GM21423 (cell line): ENCODE results near the gene TMEM181.
"Not testable (repeated sequence)": the region's sequence is repeated elsewhere in the genome, so short reads cannot be mapped to it uniquely, and the experiment has no call there.

Experiments used
- ATAC-seq: cut with Tn5 transposase; IDR thresholded peaks from one replicate; pipeline ENCODE4 v1.9.1; 2021; ENCODE audit warnings: mild to moderate bottlenecking, moderate library complexity; ENCODE audit not compliant: unreplicated experiment

Gene TMEM181

DNA sequence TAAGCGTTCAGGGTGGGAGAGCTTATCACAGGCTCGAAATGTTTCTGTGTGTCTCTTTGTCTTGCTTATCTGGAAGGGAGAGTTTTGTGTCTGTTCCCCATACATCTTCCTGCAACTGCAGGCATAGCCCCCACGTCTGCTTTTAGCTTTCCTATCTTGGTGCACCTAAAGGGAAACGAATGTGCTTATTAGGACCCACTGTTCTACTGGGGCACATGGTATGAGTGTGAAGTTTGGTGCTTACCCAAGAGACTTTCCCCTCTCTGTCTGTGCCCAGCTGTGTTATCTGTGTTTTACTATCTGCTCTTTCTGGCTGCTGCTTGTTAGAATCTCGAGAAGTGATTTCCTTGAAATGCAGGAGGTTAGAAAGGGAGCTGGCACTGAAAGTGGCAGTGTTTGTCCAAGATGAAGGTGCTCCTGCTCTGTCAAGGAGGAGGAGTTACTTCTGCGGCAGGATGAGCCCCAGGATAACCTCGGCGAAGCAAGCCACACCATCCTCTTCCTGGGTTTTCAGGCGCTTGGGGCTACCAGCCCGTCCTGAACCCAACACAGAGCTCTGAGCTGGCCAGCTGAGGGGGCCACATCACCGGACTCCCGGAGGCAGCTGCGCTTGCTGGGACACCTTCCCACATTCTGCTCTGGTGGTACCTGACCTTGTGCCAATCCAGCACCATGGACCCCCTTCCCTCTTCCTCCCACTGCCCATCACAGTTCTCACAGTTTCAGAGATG is 61.2 kb downstream of the TMEM181 start:
- no peak for ATAC-seq

- no peak for ATAC-seq
These were observed 62.0 kb downstream of the TMEM181 start for GRCh38 chr6:158621694-158622544.

DNA sequence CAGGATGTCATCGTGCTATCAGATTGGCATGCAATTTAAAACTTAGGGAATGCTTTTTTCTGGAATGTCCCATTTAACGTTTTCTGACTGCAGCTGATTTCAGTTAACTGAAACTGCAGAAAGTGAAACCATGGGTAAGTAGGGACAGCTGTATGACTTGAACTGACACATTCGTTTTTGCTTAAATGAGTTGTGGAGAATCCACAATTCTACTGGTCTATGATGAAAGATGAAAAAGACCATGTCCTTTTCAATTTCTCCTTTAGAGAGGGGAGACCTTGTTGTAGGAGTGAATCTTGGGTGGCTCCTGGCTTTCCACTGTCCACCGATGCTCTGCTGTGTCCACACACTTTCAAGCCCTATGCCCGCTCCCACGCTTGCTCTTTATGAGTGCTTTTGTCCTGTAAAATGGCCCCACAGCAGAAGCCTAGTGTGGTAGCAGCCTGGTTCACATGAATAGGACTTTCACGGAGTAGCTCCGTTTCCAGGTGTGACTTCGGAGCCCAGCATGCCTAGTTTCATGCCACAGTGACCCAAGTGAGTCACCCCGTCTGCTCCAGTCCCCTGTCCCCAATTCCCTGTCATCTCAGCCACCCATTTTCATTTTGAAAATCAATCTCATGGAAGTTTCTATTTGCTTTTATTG is 62.8 kb downstream of the TMEM181 start:
- ATAC-seq = no peak

DNA sequence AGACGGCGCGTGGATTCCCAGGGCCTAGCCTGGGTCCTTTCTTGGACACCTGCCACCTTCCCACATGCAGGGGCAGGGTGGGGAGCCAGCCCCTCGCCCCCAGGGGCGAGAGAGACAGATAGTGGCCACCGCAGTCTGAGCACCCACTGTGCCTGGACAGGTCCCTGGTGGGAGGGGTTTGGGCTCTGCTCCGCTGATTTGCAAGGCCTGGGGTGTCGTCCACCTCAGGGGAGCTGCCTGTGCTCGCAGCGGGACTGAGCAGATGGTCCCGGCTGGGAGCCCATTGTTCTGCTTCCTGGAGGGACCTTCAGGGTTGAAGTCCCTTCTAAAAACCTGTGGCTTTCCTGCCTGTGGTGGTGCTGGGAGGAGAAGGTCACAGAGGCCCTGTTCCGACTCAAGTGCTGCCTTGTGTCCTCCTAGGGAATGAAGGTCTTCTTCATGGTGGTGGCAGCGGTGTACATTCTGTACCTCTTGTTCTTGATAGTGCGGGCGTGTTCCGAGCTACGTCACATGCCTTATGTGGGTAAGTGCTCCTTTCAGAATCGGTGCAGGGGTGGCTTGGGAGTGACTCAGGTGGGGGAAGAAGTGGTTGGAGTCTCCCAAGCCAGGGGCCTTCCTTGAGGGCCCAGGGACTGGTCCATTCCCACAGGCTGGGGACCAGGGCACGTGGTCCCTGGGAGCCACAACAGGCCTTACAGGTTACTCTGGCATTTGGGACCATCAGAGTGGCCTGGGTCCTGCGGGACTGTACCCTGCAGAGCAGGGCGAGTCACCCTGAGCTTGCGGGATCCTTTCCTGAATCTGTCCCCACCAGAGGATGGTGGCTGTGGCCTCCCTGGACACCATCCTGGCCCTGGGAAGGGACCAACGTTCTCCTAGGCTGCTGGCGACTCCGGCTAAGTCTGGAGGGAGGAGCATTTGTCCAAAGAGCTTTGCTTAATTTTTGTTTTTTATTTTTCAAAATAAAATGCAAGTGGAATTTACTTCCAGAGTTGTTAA is 65.1 kb downstream of the TMEM181 start:
- no peak for ATAC-seq

DNA sequence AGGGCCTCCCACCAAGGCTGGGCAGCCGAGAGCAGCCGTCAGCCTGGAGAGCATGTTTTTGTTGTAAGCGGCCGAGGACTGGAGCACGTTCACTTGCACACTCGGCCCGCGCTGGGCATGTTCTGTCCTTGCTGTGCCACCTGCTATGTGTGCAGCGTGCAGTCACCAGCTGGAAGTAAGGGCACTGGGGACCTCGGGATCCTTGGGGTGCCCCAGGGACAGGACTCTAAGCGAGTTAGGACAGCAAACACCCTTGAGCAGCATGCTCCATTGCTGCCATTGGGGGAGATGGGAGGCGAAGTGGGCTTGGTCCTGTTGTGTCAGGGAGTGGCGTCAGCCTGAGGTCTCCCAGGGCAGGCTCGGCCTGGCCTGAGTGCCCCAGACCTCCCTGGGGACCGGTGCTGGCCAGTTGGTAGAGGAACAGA is 66.0 kb downstream of the TMEM181 start:
- ATAC-seq = no peak

GRCh38 chr6:158626360-158627167 is 66.7 kb downstream of the TMEM181 start:
- ATAC-seq = no peak

DNA sequence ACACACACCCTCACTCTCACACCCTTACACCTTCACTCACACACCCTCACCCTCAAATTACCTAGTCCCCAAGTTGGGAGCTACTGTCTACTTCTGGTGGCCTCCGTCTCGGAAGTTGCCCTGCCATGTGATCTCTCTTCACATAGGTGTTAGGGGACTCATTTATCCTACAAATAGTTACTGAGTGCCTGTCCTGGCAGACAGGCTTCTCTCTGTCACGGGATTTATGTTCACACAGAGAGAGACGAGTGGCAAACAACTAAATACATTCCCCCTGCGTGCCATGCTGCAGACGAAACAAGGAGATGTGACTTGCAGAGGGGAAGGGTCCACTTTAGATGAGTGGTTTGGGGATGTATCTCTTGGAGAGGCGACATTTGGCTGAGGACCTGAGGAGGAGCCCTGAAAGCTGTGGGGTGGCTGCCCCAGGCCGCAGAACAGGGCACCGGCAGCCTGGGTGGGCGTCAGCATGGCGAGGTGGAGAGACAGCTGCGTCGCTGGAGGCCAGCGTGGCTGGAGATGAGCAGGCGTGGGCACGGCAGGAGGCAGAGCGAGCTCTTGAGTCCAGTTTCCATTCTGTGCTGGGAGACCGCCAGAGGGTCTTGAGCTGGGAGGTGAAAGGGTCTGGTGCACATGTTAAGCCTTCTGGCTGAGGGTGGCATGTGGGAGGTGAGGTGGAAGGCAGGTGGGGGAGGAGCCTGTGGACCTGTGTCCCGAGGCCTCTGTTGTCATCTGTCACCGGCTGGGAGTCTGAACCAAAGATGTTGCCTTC is 67.5 kb downstream of the TMEM181 start:
- ATAC-seq = no peak

- ATAC-seq = no peak
These were observed 68.0 kb downstream of the TMEM181 start for GRCh38 chr6:158627940-158628211.

DNA sequence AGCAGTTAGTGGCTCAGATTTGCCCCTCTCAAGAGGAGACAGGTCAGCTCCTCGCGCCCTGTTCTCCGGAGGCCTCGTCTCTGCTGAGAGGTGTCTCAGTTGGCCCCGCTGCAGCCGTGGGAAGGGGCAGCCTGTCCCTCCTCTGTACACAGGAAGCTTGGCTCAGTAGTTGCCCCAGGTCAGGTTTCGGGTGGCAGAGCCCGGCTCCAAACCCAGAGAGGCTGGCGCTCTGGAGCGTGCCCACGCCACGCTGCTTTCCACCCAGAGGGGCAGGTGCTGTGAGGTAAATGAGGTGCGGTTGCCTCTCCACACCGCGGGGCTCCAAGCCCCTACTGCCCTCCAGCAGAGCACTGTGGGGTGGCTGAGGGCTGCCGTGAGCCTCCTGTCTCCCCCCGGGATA is 68.7 kb downstream of the TMEM181 start:
- ATAC-seq = no peak

- no peak for ATAC-seq
These were observed 69.7 kb downstream of the TMEM181 start for GRCh38 chr6:158629367-158630221.

DNA sequence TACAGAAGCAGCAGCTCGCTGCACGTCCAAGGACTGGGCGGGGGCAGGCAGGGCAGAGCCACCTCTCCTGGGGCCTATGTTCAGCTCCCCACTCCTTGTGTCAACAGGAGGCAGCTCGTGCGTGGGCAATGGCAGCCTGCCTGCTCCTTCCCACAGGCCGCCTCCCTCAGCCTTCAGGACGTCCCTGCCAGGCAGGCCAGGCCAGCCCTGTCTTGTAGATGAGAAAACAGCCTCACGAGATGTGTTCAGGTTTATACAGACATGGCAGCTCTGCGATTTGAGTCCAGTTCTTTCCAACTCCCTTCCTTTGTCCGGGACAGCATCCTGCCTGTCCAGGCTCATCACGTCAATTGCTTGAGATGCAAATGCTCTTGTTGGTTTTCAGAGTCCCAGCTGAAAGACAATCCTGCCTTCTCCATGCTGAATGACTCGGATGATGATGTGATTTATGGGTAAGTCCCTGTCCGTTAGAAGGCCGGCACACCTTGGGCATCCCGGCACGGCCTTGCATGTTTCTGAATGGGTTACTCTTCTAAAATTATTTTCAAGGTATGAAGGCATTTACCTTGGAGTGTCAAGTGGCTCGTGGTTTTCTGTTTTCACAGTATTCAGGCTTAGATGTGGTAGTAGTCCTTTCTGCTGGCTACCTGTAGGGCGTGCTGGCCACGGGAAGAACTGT is 71.2 kb downstream of the TMEM181 start:
- no peak for ATAC-seq

- no peak for ATAC-seq
These were observed 72.0 kb downstream of the TMEM181 start for GRCh38 chr6:158631678-158632537.

DNA sequence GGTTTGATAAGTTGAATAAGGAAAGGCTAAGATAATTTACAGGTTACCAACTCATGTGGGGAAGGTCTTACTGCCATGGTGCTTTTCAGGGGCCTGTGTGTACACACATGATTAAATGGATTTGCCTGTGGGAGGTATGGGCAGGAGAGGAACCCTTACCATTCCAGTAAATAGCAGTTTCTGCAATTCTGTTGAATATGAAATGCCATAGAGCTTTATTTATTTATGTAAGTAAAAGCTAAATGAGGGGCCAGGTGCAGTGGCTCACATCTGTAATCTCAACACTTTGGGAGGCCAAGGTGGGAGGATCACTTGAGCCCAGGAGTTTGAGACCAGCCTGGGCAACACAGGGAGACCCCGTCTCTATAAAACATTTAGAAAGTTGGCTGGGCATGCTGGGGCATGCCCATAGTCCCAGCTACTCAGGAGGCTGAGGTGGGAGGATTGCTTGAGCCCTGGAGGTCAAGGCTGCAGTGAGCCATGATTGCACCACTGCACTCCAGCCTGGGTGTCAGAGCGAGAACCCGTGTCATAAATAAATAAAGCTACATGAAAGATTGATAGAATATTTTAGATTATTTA is 72.7 kb downstream of the TMEM181 start:
- not testable (repeated sequence) for ATAC-seq

GRCh38 chr6:158633127-158633526 is 73.2 kb downstream of the TMEM181 start:
- no peak for ATAC-seq

GRCh38 chr6:158634695-158635426 is 75.0 kb downstream of the TMEM181 start:
- no peak for ATAC-seq
